GM12875 (cell line): ENCODE measurements around the gene ATXN7L1.
"Not testable (repeated sequence)": the region's sequence is repeated elsewhere in the genome, so short reads cannot be mapped to it uniquely, and the experiment has no call there.

ENCODE experiments used
- H3K4me3 ChIP-seq: one replicate; pipeline ENCODE4 v1.5.1; 2011; ENCODE audit warnings: low read depth, low read length, control low read depth
- CTCF ChIP-seq: IDR thresholded peaks from 2 replicates; pipeline ENCODE4 v1.5.1; 2011; ENCODE audit warnings: low read depth, mild to moderate bottlenecking, control low read depth, inconsistent platforms, low read length, moderate library complexity, borderline replicate concordance; ENCODE audit not compliant: insufficient read depth

Gene ATXN7L1

DNA sequence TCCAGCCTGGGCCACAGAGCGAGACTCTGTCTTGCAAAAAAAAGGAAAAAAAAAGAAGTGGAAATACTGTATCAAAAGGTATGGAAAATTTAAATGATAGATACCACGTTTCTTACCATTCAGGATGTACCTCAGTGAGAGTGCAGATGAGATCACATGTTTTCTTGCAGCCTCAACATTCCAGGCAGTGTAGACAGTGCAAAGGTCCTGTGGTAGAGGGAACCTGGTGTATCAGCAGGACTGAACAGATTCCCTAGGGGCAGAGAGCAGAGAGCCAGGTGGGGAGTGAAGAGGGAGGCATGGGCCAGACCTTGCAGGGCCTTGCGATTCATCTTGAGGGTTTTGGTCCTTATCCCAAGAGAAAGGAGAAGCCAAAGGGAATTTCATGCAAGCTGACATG, 17.7 kb upstream of the ATXN7L1 start:
- no peak for TF ChIP-seq CTCF
- H3K4me3 ChIP-seq, result no peak overlapping the region

DNA sequence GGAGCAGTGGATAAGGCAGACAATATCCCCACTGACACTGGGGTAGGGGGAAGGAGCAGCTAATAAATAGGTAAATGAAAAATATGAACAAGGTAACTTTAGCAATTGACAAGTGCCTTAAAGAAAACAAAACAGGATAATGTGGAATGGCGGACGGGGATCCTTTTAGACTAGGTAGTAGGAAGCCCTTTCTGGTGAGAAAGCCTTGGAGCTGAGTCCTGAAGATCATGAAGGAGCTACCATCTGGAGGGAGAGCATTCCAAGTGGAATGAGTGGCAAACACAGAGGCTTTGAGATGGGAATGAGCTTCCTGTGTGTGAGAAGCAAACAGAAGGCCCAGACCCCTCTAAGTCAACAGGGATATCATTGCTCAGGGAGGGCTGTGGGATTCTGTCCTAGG, 16.0 kb upstream of the ATXN7L1 start:
- no peak overlapping the region for H3K4me3 ChIP-seq
- TF ChIP-seq CTCF, result no peak

DNA sequence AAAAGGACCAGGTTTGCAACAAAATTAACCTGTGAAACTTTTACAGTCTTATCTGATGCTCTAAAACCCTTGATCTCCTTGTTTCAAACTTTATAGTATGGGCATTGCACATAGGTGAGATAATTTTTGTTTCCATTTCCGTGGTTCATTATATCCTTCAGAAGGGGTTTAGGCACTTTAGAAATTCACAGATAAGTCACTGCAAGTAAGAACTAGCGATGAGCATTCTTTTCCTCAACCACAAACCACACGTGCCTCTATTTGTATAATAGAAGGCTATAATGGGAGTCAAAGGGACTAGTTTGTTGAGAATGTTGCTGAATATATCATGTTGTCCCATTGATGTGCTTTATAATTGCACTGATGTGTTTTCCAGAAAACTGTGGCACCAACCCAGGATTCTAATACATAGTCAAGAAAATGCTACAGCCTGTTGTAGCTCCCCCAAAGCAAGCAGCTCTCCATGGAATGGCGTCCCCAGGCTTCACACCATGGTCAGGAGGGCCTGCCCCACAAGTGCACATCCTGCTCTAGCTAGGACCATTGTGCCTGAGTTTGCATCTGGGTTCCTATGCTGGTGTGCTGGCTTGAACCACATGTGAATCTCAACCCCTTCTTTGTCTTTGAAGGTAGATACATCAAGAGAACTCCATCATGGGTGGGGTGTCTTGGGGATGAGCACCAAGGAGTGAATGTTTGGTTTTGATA, 14.0 kb upstream of the ATXN7L1 start:
- H3K4me3 ChIP-seq, result no peak overlapping the region
- no peak for TF ChIP-seq CTCF

GRCh38 chr7:105887569-105888189, 11.3 kb upstream of the ATXN7L1 start:
- TF ChIP-seq CTCF, result no peak

DNA sequence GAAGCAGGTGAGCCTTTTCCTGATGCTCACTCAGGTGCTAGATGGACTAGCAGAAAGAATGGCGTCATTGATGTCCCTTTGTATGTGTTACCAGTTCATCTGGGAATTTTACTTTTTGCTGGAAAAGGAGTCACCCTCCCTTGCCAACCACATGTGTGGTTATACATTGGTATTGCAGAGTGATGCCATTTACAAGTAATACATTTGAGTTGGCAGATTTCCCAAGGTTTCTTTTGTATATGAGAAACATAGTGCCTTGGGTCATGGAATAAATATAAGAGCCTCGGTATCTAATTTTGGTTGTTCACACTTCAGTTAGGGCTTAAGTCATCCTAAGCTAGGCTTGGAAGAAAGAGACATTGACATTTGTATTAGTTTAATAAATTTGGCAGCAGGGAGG, 10.4 kb upstream of the ATXN7L1 start:
- no peak for TF ChIP-seq CTCF
- H3K4me3 ChIP-seq, result no peak overlapping the region

More at GRCh38 chr7:105887569-105888189, 11.3 kb upstream of the ATXN7L1 start:
- H3K4me3 ChIP-seq, result no peak overlapping the region

DNA sequence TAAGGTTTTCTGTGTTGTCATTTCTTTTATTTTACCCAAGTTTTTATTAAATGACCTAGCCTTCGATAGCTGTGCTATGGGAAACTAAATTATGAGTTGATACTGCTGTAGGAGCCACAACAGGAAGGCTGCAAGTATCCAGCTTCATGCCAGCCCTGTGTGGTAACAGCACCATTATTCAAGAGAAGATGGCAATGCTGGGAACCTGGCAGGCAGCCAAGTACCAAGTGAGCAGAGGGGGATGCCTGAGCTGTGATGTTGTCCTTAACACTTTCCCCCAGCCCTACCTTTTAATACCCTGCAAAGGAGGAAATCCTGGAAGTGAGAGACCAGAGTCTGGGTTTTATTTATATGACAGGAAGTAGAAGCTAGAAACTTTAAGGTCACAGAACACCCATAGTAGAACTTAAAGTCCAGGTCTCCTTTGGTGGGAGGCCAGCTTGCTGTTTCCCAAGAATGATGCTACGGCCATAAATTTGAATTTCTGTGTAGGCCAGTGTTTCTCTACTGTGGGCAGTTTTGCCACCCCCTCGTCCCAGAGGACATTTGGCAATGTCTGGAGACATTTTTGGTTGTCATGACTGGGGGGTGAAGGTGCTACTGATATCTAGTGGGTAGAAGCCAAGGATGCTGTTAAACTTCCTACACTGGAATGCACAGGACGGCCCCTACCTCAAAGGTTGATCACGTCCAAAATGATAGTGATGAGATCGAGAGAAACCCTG, 9.2 kb upstream of the ATXN7L1 start:
- no peak for TF ChIP-seq CTCF
- H3K4me3 ChIP-seq, result no peak overlapping the region

DNA sequence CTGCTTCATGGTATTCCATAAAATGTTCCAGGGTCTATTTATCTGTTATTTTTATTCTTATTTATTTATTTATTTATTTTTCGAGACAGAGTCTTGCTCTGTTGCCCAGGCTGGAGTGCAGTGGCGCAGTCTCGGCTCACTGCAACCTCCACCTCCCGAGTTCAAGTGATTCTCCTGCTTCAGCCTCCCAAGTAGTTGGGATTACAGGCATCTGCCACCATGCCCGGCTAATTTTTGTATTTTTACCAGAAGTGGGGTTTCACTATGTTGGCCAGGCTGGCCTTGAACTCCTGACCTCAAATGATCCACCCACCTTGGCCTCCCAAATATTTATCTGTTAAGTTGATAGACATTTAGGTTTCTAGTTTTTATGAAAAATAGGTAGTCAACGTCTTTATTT, 6.8 kb upstream of the ATXN7L1 start:
- not testable (repeated sequence) for H3K4me3 ChIP-seq
